Measurements from ENCODE around the gene LRFN4.

Gene LRFN4

GRCh38 chr11:66894141-66894540 lies 37.3 kb downstream of the LRFN4 start:
- no peak for DNase-seq

GRCh38 chr11:66901964-66902390 lies 45.1 kb downstream of the LRFN4 start:
- DNase-seq, result no peak

- no peak for DNase-seq
Observed at GRCh38 chr11:66902486-66903177, 45.8 kb downstream of the LRFN4 start.

- DNase-seq, result no peak
Observed at GRCh38 chr11:66904055-66904454, 47.2 kb downstream of the LRFN4 start.

- DNase-seq, result no peak
Observed at GRCh38 chr11:66904561-66904960, 47.7 kb downstream of the LRFN4 start.

GRCh38 chr11:66904981-66905521 lies 48.2 kb downstream of the LRFN4 start:
- DNase-seq, result no peak

GRCh38 chr11:66905631-66906030 lies 48.8 kb downstream of the LRFN4 start:
- DNase-seq, result no peak

GRCh38 chr11:66906061-66906733 lies 49.3 kb downstream of the LRFN4 start:
- DNase-seq, result no peak

GRCh38 chr11:66907751-66908630 lies 51.1 kb downstream of the LRFN4 start:
- no peak for DNase-seq

GRCh38 chr11:66909181-66909580 lies 52.3 kb downstream of the LRFN4 start:
- no peak for DNase-seq

- no peak for DNase-seq
Observed at GRCh38 chr11:66910016-66910415, 53.2 kb downstream of the LRFN4 start.

Measured in stimulated activated CD4-positive, alpha-beta T cell treated with anti-CD3 and anti-CD28 coated beads, Interleukin-2, amount 100 ng/mL, for 24 hours (primary cell).